HEK293 (cell line): Measurements from ENCODE around the gene NDUFB11.
A peak's percentile ranks its signal among the peaks of the same experiment; 100 is the strongest.

Experiments used
- IKZF3 ChIP-seq: fragments of 450-650 bp; IDR thresholded peaks from 2 replicates; pipeline ENCODE4 v1.5.0; 2018; ENCODE audit warnings: missing biosample characterization, mild to moderate bottlenecking, missing genetic modification characterization, moderate library complexity
- KLF8 ChIP-seq: fragments of 450-650 bp; formaldehyde crosslinking; IDR thresholded peaks from 2 replicates; pipeline ENCODE4 v1.5.1; 2016; ENCODE audit warnings: missing biosample characterization, missing genetic modification characterization
- OVOL3 ChIP-seq: fragments of 450-650 bp; formaldehyde crosslinking; IDR thresholded peaks from 2 replicates; pipeline ENCODE4 v1.5.1; 2016; ENCODE audit warnings: missing biosample characterization, missing genetic modification characterization
- SCRT1 ChIP-seq: fragments of 450-650 bp; formaldehyde crosslinking; IDR thresholded peaks from 2 replicates; pipeline ENCODE4 v1.5.1; 2016; ENCODE audit warnings: missing biosample characterization, missing genetic modification characterization, borderline replicate concordance
- WT1 ChIP-seq: fragments of 450-650 bp; formaldehyde crosslinking; IDR thresholded peaks from 2 replicates; pipeline ENCODE4 v1.5.1; 2016; ENCODE audit warnings: missing biosample characterization, missing genetic modification characterization
- ZBTB1 ChIP-seq: fragments of 450-650 bp; formaldehyde crosslinking; IDR thresholded peaks from 2 replicates; pipeline ENCODE4 v1.5.1; 2016; ENCODE audit warnings: missing biosample characterization, missing genetic modification characterization
- ZEB2 ChIP-seq: fragments of 450-650 bp; formaldehyde crosslinking; IDR thresholded peaks from 2 replicates; pipeline ENCODE4 v1.5.1; 2016; ENCODE audit warnings: missing biosample characterization, missing genetic modification characterization
- ZFP37 ChIP-seq: fragments of 450-650 bp; formaldehyde crosslinking; IDR thresholded peaks from 2 replicates; pipeline ENCODE4 v1.5.1; 2016; ENCODE audit warnings: missing biosample characterization, missing genetic modification characterization
- ZFP69B ChIP-seq: fragments of 450-650 bp; formaldehyde crosslinking; IDR thresholded peaks from 2 replicates; pipeline ENCODE4 v1.5.1; 2016; ENCODE audit warnings: missing biosample characterization, missing genetic modification characterization
- ZNF121 ChIP-seq: fragments of 450-650 bp; formaldehyde crosslinking; IDR thresholded peaks from 2 replicates; pipeline ENCODE4 v1.5.1; 2016; ENCODE audit warnings: missing biosample characterization, missing genetic modification characterization
- ZNF132 ChIP-seq: fragments of 450-650 bp; formaldehyde crosslinking; IDR thresholded peaks from 2 replicates; pipeline ENCODE4 v1.5.1; 2017; ENCODE audit warnings: missing biosample characterization, missing genetic modification characterization, borderline replicate concordance
- ZNF202 ChIP-seq: fragments of 450-650 bp; formaldehyde crosslinking; IDR thresholded peaks from 2 replicates; pipeline ENCODE4 v1.5.1; 2016; ENCODE audit warnings: missing biosample characterization, missing genetic modification characterization, borderline replicate concordance
- ZNF221 ChIP-seq: fragments of 450-650 bp; formaldehyde crosslinking; IDR thresholded peaks from 2 replicates; pipeline ENCODE4 v1.5.1; 2017; ENCODE audit warnings: missing biosample characterization, missing genetic modification characterization, borderline replicate concordance
- ZNF223 ChIP-seq: fragments of 450-650 bp; formaldehyde crosslinking; IDR thresholded peaks from 2 replicates; pipeline ENCODE4 v1.5.1; 2016; ENCODE audit warnings: missing biosample characterization, missing genetic modification characterization
- ZNF324 ChIP-seq: fragments of 450-650 bp; formaldehyde crosslinking; IDR thresholded peaks from 2 replicates; pipeline ENCODE4 v1.5.1; 2016; ENCODE audit warnings: missing biosample characterization, missing genetic modification characterization
- ZNF354C ChIP-seq: fragments of 450-650 bp; formaldehyde crosslinking; IDR thresholded peaks from 2 replicates; pipeline ENCODE4 v1.5.1; 2016; ENCODE audit warnings: missing biosample characterization, missing genetic modification characterization, low read depth, borderline replicate concordance
- ZNF416 ChIP-seq: fragments of 450-650 bp; formaldehyde crosslinking; IDR thresholded peaks from 2 replicates; pipeline ENCODE4 v1.5.1; 2016; ENCODE audit warnings: missing biosample characterization, missing genetic modification characterization
- ZNF48 ChIP-seq: fragments of 450-650 bp; formaldehyde crosslinking; IDR thresholded peaks from 2 replicates; pipeline ENCODE4 v1.5.1; 2016; ENCODE audit warnings: missing biosample characterization, missing genetic modification characterization
- ZNF548 ChIP-seq: fragments of 450-650 bp; formaldehyde crosslinking; IDR thresholded peaks from 2 replicates; pipeline ENCODE4 v1.5.1; 2016; ENCODE audit warnings: missing biosample characterization, missing genetic modification characterization
- ZNF610 ChIP-seq: fragments of 450-650 bp; formaldehyde crosslinking; IDR thresholded peaks from 2 replicates; pipeline ENCODE4 v1.5.1; 2016; ENCODE audit warnings: missing biosample characterization, missing genetic modification characterization, borderline replicate concordance
- ZNF621 ChIP-seq: fragments of 450-650 bp; formaldehyde crosslinking; IDR thresholded peaks from 2 replicates; pipeline ENCODE4 v1.5.1; 2017; ENCODE audit warnings: missing biosample characterization, missing genetic modification characterization
- ZNF670 ChIP-seq: fragments of 450-650 bp; formaldehyde crosslinking; IDR thresholded peaks from 2 replicates; pipeline ENCODE4 v1.5.1; 2016; ENCODE audit warnings: missing biosample characterization, missing genetic modification characterization, low read depth
- ZNF768 ChIP-seq: fragments of 450-650 bp; formaldehyde crosslinking; IDR thresholded peaks from 2 replicates; pipeline ENCODE4 v1.5.1; 2018; ENCODE audit warnings: missing biosample characterization, mild to moderate bottlenecking, missing genetic modification characterization
- TF ChIP-seq, protein P1 (sequence below): fragments of 450-650 bp; formaldehyde crosslinking; IDR thresholded peaks from 2 replicates; pipeline ENCODE4 v1.5.1; 2016; ENCODE audit warnings: missing biosample characterization, missing genetic modification characterization
- TF ChIP-seq, protein P2 (sequence below): fragments of 450-650 bp; formaldehyde crosslinking; IDR thresholded peaks from 2 replicates; pipeline ENCODE4 v1.5.1; 2016; ENCODE audit warnings: missing biosample characterization, missing genetic modification characterization
- TF ChIP-seq, protein P3 (sequence below): fragments of 450-650 bp; formaldehyde crosslinking; IDR thresholded peaks from 2 replicates; pipeline ENCODE4 v1.5.1; 2016; ENCODE audit warnings: missing biosample characterization, missing genetic modification characterization
- TF ChIP-seq, protein P4 (sequence below): fragments of 450-650 bp; formaldehyde crosslinking; IDR thresholded peaks from 2 replicates; pipeline ENCODE4 v1.5.1; 2016; ENCODE audit warnings: missing biosample characterization, missing genetic modification characterization
- TF ChIP-seq, protein P5 (sequence below): fragments of 450-650 bp; formaldehyde crosslinking; IDR thresholded peaks from 2 replicates; pipeline ENCODE4 v1.5.1; 2016; ENCODE audit warnings: missing biosample characterization, missing genetic modification characterization, borderline replicate concordance
- TF ChIP-seq, protein P6 (sequence below): fragments of 450-650 bp; formaldehyde crosslinking; IDR thresholded peaks from 2 replicates; pipeline ENCODE4 v1.5.1; 2016; ENCODE audit warnings: missing biosample characterization, missing genetic modification characterization, low read depth

Gene NDUFB11

DNA sequence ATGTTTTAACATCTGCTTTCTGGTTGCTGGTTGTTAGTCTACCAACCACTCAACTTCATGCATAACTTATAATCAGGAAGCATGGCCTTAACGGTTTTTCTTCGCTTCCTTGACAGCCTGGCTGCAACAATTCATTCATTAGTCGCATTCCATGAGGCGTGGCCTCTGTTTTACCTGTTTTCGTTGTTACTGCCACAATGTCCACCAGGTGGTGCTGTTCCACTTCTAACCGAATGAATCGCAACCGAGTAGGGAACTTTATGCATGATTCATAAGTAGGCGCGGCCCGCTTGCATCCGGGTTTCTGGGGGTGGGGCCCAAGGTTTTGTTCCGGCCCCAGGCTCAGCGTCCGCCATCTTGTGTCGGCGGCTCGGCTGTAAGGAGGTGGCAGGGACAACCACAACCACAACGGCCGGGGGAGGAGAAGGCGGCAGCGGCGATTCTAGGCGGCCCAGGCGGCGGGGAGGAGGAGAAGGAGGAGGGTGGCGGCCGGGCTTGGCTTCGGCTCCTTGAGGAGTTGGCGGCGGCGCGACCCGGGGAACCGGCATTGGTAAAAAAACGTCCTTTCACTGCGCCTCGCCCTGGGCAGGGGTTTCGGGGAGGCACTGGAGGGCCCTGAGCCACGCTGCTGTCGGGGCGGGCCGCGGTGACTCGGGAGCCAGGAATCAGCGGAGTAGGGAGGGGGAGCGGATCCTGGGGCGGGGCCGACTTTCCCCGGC lies 49.1 kb upstream of the NDUFB11 start, which contains the start of gene UBA1 (continued):
- TF ChIP-seq, protein P1, sequence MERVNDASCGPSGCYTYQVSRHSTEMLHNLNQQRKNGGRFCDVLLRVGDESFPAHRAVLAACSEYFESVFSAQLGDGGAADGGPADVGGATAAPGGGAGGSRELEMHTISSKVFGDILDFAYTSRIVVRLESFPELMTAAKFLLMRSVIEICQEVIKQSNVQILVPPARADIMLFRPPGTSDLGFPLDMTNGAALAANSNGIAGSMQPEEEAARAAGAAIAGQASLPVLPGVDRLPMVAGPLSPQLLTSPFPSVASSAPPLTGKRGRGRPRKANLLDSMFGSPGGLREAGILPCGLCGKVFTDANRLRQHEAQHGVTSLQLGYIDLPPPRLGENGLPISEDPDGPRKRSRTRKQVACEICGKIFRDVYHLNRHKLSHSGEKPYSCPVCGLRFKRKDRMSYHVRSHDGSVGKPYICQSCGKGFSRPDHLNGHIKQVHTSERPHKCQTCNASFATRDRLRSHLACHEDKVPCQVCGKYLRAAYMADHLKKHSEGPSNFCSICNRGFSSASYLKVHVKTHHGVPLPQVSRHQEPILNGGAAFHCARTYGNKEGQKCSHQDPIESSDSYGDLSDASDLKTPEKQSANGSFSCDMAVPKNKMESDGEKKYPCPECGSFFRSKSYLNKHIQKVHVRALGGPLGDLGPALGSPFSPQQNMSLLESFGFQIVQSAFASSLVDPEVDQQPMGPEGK (tag by site-specific recombination), result peak; percentile 88
- TF ChIP-seq ZBTB1 (tag by site-specific recombination), result peak; percentile 52; the same call in 1 of the 2 replicates
- TF ChIP-seq, protein P2, sequence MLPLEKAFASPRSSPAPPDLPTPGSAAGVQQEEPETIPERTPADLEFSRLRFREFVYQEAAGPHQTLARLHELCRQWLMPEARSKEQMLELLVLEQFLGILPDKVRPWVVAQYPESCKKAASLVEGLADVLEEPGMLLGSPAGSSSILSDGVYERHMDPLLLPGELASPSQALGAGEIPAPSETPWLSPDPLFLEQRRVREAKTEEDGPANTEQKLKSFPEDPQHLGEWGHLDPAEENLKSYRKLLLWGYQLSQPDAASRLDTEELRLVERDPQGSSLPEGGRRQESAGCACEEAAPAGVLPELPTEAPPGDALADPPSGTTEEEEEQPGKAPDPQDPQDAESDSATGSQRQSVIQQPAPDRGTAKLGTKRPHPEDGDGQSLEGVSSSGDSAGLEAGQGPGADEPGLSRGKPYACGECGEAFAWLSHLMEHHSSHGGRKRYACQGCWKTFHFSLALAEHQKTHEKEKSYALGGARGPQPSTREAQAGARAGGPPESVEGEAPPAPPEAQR (tag by site-specific recombination), result no peak
- TF ChIP-seq IKZF3 (tag by site-specific recombination), result 0 out of 2 replicates have a peak, but pooled peaks have one; percentile 7
- TF ChIP-seq ZNF132 (tag by site-specific recombination), result no peak
- TF ChIP-seq, protein P3, sequence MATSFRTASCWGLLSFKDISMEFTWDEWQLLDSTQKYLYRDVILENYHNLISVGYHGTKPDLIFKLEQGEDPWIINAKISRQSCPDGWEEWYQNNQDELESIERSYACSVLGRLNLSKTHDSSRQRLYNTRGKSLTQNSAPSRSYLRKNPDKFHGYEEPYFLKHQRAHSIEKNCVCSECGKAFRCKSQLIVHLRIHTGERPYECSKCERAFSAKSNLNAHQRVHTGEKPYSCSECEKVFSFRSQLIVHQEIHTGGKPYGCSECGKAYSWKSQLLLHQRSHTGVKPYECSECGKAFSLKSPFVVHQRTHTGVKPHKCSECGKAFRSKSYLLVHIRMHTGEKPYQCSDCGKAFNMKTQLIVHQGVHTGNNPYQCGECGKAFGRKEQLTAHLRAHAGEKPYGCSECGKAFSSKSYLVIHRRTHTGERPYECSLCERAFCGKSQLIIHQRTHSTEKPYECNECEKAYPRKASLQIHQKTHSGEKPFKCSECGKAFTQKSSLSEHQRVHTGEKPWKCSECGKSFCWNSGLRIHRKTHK (tag by site-specific recombination), result no peak
- peak; percentile 92; the same call in 1 of the 2 replicates for TF ChIP-seq ZNF223 (tag by site-specific recombination)
- TF ChIP-seq ZNF121 (tag by site-specific recombination), result no peak
- TF ChIP-seq ZNF202 (tag by site-specific recombination), result no peak
- TF ChIP-seq, protein P4, sequence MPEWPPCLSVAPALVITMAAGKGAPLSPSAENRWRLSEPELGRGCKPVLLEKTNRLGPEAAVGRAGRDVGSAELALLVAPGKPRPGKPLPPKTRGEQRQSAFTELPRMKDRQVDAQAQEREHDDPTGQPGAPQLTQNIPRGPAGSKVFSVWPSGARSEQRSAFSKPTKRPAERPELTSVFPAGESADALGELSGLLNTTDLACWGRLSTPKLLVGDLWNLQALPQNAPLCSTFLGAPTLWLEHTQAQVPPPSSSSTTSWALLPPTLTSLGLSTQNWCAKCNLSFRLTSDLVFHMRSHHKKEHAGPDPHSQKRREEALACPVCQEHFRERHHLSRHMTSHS (tag by site-specific recombination), result no peak
- peak; percentile 80 for TF ChIP-seq ZFP69B (tag by site-specific recombination)
- no peak for TF ChIP-seq ZNF48 (tag by site-specific recombination)
- no peak for TF ChIP-seq ZNF670 (tag by site-specific recombination)
- no peak for TF ChIP-seq ZNF768 (tag by site-specific recombination)
- TF ChIP-seq KLF8, result peak; percentile 92
- TF ChIP-seq, protein P5, sequence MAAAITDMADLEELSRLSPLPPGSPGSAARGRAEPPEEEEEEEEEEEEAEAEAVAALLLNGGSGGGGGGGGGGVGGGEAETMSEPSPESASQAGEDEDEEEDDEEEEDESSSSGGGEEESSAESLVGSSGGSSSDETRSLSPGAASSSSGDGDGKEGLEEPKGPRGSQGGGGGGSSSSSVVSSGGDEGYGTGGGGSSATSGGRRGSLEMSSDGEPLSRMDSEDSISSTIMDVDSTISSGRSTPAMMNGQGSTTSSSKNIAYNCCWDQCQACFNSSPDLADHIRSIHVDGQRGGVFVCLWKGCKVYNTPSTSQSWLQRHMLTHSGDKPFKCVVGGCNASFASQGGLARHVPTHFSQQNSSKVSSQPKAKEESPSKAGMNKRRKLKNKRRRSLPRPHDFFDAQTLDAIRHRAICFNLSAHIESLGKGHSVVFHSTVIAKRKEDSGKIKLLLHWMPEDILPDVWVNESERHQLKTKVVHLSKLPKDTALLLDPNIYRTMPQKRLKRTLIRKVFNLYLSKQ, result no peak
- TF ChIP-seq, protein P6, sequence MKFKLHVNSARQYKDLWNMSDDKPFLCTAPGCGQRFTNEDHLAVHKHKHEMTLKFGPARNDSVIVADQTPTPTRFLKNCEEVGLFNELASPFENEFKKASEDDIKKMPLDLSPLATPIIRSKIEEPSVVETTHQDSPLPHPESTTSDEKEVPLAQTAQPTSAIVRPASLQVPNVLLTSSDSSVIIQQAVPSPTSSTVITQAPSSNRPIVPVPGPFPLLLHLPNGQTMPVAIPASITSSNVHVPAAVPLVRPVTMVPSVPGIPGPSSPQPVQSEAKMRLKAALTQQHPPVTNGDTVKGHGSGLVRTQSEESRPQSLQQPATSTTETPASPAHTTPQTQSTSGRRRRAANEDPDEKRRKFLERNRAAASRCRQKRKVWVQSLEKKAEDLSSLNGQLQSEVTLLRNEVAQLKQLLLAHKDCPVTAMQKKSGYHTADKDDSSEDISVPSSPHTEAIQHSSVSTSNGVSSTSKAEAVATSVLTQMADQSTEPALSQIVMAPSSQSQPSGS, result no peak; the same call in 1 of the 2 replicates
- no peak for TF ChIP-seq ZNF621 (tag by site-specific recombination)
- TF ChIP-seq ZEB2 (tag by site-specific recombination), result peak; percentile 88
- TF ChIP-seq ZNF416 (tag by site-specific recombination), result no peak
- no peak for TF ChIP-seq ZNF354C (tag by site-specific recombination)
- TF ChIP-seq ZNF324 (tag by site-specific recombination), result peak; percentile 67; the same call in 1 of the 2 replicates
- no peak for TF ChIP-seq WT1 (tag by site-specific recombination)
- TF ChIP-seq OVOL3 (tag by site-specific recombination), result no peak
- TF ChIP-seq ZNF548, result no peak
- peak; percentile 89 for TF ChIP-seq ZFP37 (tag by site-specific recombination)
- TF ChIP-seq ZNF221 (tag by site-specific recombination), result no peak
- TF ChIP-seq SCRT1 (tag by site-specific recombination), result no peak
- no peak for TF ChIP-seq ZNF610 (tag by site-specific recombination)
